A673 (cell line): ENCODE results near the gene UBALD1.

ENCODE experiments used
- CTCF ChIP-seq: fragments of 300-800, 200-600 bp; sonication (generic); conservative IDR thresholded peaks from 2 replicates; pipeline ENCODE4 v1.5.1; 2017; ENCODE audit warnings: low read depth, mild to moderate bottlenecking, antibody characterized with exemption, low read length, moderate library complexity, mixed read lengths
- EZH2 ChIP-seq: fragments of 200-600 bp; sonication (generic); IDR thresholded peaks from 2 replicates; pipeline ENCODE4 v1.6.1; 2017; ENCODE audit warnings: borderline replicate concordance, low read depth, mild to moderate bottlenecking, mixed read lengths, antibody characterized with exemption, low read length; ENCODE audit not compliant: poor library complexity, severe bottlenecking

GRCh38 chr16:4659363-4660353 is 45.0 kb upstream of the UBALD1 start:
- no peak for TF ChIP-seq CTCF
- TF ChIP-seq EZH2, result no peak
